PC-3 (cell line): Measurements from ENCODE around the gene MACROD2. TPM values are rescaled to one million over a fixed set of nuclear protein-coding genes. Genes with fewer than 3 reads are reported as not detected.

Experiments used
- ATAC-seq: fragments of 200-7000 bp; cut with Tn5 transposase; 2 replicates; pipeline ENCODE4 v1.9.1; 2020; ENCODE audit warnings: mild to moderate bottlenecking, moderate library complexity
- BruUV-seq: library from RNA; stranded (reverse); fragments of 400-500 nt; replicated peaks from 2 replicates; lab custom pipeline; 2021; lab: Mats Ljungman, UMichigan
- CTCF ChIA-PET: fragments of 300-600 bp; sonication (Branson Sonifier 250); formaldehyde crosslinking; loops from one replicate; lab custom pipeline; 2022; ENCODE audit warnings: antibody characterized with exemption; lab: Charles Lee
- POLR2A ChIA-PET: fragments of 300-600 bp; sonication (Branson Sonifier 250); formaldehyde crosslinking; loops from one replicate; lab custom pipeline; 2022; ENCODE audit warnings: antibody characterized with exemption; ENCODE audit not compliant: unreplicated experiment; lab: Charles Lee
- DNase-seq: peaks from one replicate; pipeline ENCODE4 v3.0.0-alpha.2; 2015
- H2AFZ ChIP-seq: fragments of 300-600 bp; sonication (generic); 2 replicates; pipeline ENCODE4 v1.6.0; 2016; ENCODE audit warnings: antibody characterized with exemption, low read length
- H3F3A ChIP-seq: fragments of 300-600 bp; sonication (generic); one replicate; pipeline ENCODE4 v1.6.0; 2017; ENCODE audit warnings: antibody characterized with exemption, low read length, control low read depth, mild to moderate bottlenecking; ENCODE audit not compliant: unreplicated experiment
- H3K27ac ChIP-seq: fragments of 300-600 bp; sonication (generic); 2 replicates; pipeline ENCODE4 v1.5.1; 2016; ENCODE audit warnings: mild to moderate bottlenecking, low read length
- H3K27me3 ChIP-seq: fragments of 300-600 bp; sonication (generic); 2 replicates; pipeline ENCODE4 v1.6.1; 2016; ENCODE audit warnings: low read length, mixed read lengths
- H3K36me3 ChIP-seq: fragments of 300-600 bp; sonication (generic); 2 replicates; pipeline ENCODE4 v1.6.1; 2016; ENCODE audit warnings: low read depth, mixed run types, low read length, mixed read lengths
- H3K4me1 ChIP-seq: fragments of 300-600 bp; sonication (generic); 2 replicates; pipeline ENCODE4 v1.5.1; 2016; ENCODE audit warnings: low read length; ENCODE audit not compliant: insufficient read depth
- H3K4me2 ChIP-seq: fragments of 300-600 bp; sonication (generic); 2 replicates; pipeline ENCODE4 v1.6.0; 2016; ENCODE audit warnings: low read length
- H3K4me3 ChIP-seq: fragments of 300-600 bp; sonication (generic); 2 replicates; pipeline ENCODE4 v1.5.1; 2016; ENCODE audit warnings: mild to moderate bottlenecking, low read length, mixed read lengths
- H3K79me2 ChIP-seq: fragments of 300-600 bp; sonication (generic); 2 replicates; pipeline ENCODE4 v1.6.1; 2017; ENCODE audit warnings: low read length, mixed read lengths
- H3K9ac ChIP-seq: fragments of 300-600 bp; sonication (generic); 2 replicates; pipeline ENCODE4 v1.6.0; 2016; ENCODE audit warnings: mild to moderate bottlenecking, low read length
- H3K9me2 ChIP-seq: fragments of 300-600 bp; sonication (generic); replicated peaks from 2 replicates; pipeline ENCODE4 v1.6.1; 2016; ENCODE audit warnings: mixed run types, low read length, mixed read lengths
- H3K9me3 ChIP-seq: fragments of 300-600 bp; sonication (generic); 2 replicates; pipeline ENCODE4 v1.6.1; 2016; ENCODE audit warnings: low read length, mixed read lengths
- H4K20me1 ChIP-seq: fragments of 300-600 bp; sonication (generic); 2 replicates; pipeline ENCODE4 v1.6.1; 2016; ENCODE audit warnings: low read length, mixed read lengths
- EZH2 ChIP-seq: fragments of 300-600 bp; sonication (generic); IDR thresholded peaks from one replicate; pipeline ENCODE4 v1.6.1; 2017; ENCODE audit warnings: antibody characterized with exemption, mild to moderate bottlenecking, low read length; ENCODE audit not compliant: unreplicated experiment
- EZH2phosphoT487 ChIP-seq: fragments of 300-600 bp; sonication (generic); IDR thresholded peaks from 2 replicates; pipeline ENCODE4 v1.6.1; 2018; ENCODE audit warnings: mild to moderate bottlenecking, antibody characterized with exemption, low read length, borderline replicate concordance
- intact Hi-C: fragments of 100-400 bp; cut with micrococcal nuclease; formaldehyde crosslinking; loops from 2 replicates; pipeline ENCODE4 v1.9.0; 2023
- total RNA-seq: library from RNA; depleted of rRNA; stranded (reverse); fragments of >200 nt; gene quantifications from 2 replicates; pipeline ENCODE4 v1.2.3, GENCODE V29; 2014
- TF ChIP-seq, protein P1 (sequence below): fragments of 300-600 bp; sonication (generic); conservative IDR thresholded peaks from 2 replicates; pipeline ENCODE4 v1.5.1; 2017; ENCODE audit warnings: antibody characterized with exemption, low read depth, mild to moderate bottlenecking, low read length

Gene MACROD2
- total RNA-seq, 1 experiment from 2014 or later = 3.1 TPM

DNA sequence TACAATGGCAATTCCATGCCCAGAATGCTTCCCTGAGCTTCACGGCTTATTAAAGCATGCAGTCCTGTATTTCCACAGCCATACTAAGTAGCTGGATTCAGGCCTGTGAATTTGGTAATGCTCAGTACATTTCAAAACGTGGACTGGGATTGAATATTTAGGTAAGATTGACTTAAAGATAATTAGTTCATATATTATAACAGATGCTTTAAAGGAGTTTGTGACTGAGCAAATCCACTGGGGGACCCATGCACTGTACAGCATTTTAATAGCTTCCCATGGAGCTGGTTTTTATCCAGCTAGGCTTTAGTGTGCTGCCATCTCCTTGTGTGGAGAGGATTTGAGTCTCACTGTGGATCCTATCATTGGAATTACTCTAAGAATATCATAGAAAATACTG, 763.0 kb downstream of the MACROD2 start:
- Histone ChIP-seq H3K27me3 (no peaks in the 10 kb centered on the region), H2AFZ (no peak overlapping the region), H3K79me2 (no peaks in the 10 kb centered on the region), H3K36me3 (no peaks in the 10 kb centered on the region), H3K9ac (no peak overlapping the region), H4K20me1 (no peaks in the 10 kb centered on the region), H3K4me1 (no peaks in the 10 kb centered on the region), H3K4me3 (no peak overlapping the region), H3K27ac (no peak overlapping the region), H3K4me2 (no peak overlapping the region), H3F3A (no peaks in the 10 kb centered on the region), H3K9me3 (no peaks in the 10 kb centered on the region), H3K9me2 (no peaks in the 10 kb centered on the region)
- ATAC-seq (no peak), DNase-seq (no peak)
- POLR2A ChIA-PET = no interaction called here
- intact Hi-C loops = no loop called here
- BruUV-seq = no TSS peak
- TF ChIP-seq, protein P1, sequence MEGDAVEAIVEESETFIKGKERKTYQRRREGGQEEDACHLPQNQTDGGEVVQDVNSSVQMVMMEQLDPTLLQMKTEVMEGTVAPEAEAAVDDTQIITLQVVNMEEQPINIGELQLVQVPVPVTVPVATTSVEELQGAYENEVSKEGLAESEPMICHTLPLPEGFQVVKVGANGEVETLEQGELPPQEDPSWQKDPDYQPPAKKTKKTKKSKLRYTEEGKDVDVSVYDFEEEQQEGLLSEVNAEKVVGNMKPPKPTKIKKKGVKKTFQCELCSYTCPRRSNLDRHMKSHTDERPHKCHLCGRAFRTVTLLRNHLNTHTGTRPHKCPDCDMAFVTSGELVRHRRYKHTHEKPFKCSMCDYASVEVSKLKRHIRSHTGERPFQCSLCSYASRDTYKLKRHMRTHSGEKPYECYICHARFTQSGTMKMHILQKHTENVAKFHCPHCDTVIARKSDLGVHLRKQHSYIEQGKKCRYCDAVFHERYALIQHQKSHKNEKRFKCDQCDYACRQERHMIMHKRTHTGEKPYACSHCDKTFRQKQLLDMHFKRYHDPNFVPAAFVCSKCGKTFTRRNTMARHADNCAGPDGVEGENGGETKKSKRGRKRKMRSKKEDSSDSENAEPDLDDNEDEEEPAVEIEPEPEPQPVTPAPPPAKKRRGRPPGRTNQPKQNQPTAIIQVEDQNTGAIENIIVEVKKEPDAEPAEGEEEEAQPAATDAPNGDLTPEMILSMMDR = no peak
- TF ChIP-seq EZH2 = no peak
- CTCF ChIA-PET = interaction anchor here (0.6 kb wide), 1 partner anchor 53 kb away, joined by 3 read pairs; no protein-coding TSS in a partner anchor

DNA sequence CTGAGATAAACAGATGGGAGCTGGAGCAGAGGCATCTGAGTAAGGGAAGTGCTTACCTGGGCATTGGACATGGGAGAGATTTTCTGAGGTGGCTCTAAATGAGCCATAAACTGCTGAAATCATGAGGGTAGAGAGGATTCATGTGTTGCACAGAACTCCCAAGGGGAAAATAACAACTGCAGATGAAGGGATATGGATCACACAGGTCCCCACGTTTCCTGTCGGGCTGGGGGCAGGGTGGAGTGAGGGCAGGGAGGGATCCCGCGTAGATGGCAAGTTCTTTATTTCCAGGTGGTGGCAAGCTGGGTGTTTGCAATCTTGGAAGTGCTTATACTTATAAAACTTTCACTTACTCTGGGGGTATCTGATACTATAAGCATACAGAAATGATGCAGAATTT, 764.7 kb downstream of the MACROD2 start:
- no peaks in the 10 kb centered on the region for H3K9me2 ChIP-seq
- H3K36me3 ChIP-seq = no peaks in the 10 kb centered on the region
- no TSS peak for BruUV-seq
- H3K27me3 ChIP-seq = no peaks in the 10 kb centered on the region
- no peak overlapping the region for H3K9ac ChIP-seq
- TF ChIP-seq, protein P1 = no peak
- no peak for TF ChIP-seq EZH2phosphoT487
- TF ChIP-seq EZH2 = no peak
- H3K79me2 ChIP-seq = no peaks in the 10 kb centered on the region
- H4K20me1 ChIP-seq = no peaks in the 10 kb centered on the region
- ChIA-PET POLR2A (no interaction called here), CTCF (no interaction called here)
- H2AFZ ChIP-seq = no peak overlapping the region
- intact Hi-C loops = no loop called here
- no peak overlapping the region for H3K4me2 ChIP-seq
- peaks cover 9% of the 10 kb centered on the region for H3K4me1 ChIP-seq
- DNase-seq (no peak), ATAC-seq (no peak)
- H3K9me3 ChIP-seq = no peaks in the 10 kb centered on the region
- H3K27ac ChIP-seq = no peak overlapping the region
- H3K4me3 ChIP-seq = no peak overlapping the region
- H3F3A ChIP-seq = no peaks in the 10 kb centered on the region

DNA sequence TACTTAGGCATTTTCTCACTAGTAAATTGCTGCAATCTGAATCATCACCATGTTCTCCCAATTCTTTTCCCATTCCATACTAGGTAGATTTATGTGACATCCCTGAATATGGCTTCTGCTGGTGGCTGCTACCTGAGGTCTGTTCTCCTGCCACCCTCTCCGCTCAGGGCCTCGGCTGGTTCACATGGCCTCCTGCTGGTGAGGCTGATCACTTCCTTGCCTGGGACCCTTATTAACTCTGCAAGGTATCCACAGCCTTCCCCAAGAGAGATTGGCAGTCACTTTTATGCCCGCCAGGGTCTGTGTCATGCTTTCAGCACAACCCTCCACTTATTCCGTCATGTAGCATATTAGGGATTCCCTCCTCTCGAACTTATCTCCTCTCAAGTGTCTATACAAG, 766.6 kb downstream of the MACROD2 start:
- peak; percentile 9 for DNase-seq
- H3K9me2 ChIP-seq = no peaks in the 10 kb centered on the region
- H4K20me1 ChIP-seq = no peaks in the 10 kb centered on the region
- H3F3A ChIP-seq = no peaks in the 10 kb centered on the region
- ChIA-PET POLR2A (no interaction called here), CTCF (no interaction called here)
- no peak overlapping the region for H3K9ac ChIP-seq
- H3K27me3 ChIP-seq = no peaks in the 10 kb centered on the region
- no peak overlapping the region for H3K4me2 ChIP-seq
- no peaks in the 10 kb centered on the region for H3K36me3 ChIP-seq
- no peak overlapping the region for H3K4me3 ChIP-seq
- H3K79me2 ChIP-seq = no peaks in the 10 kb centered on the region
- TF ChIP-seq, protein P1 = 0 out of 2 replicates have a peak, but pooled peaks have one; percentile 14
- TF ChIP-seq EZH2 = no peak
- H2AFZ ChIP-seq = no peak overlapping the region
- H3K4me1 ChIP-seq = peaks cover 14% of the 10 kb centered on the region
- no peak; the same call in 1 of the 2 replicates for ATAC-seq
- H3K27ac ChIP-seq = no peak overlapping the region
- no TSS peak for BruUV-seq
- H3K9me3 ChIP-seq = no peaks in the 10 kb centered on the region
- intact Hi-C loops = no loop called here
